RKO (cell line): ENCODE data around the gene PLIN3.
"Not testable (repeated sequence)": the region's sequence is repeated elsewhere in the genome, so short reads cannot be mapped to it uniquely, and the experiment has no call there.

ENCODE experiments used
- DNase-seq: peaks from one replicate; pipeline ENCODE4 v3.0.0-alpha.2; 2016; ENCODE audit warnings: low spot score

Gene PLIN3

GRCh38 chr19:4867534-4868285 is at the start of gene PLIN3:
PLIN3 (minus strand) TSS chr19:4867667; CDS start chr19:4861394, 6,273 bp downstream.
- peak; percentile 96 for DNase-seq

- no peak for DNase-seq
These were observed 49.0 kb upstream of the PLIN3 start for GRCh38 chr19:4916292-4917082.

- DNase-seq: peak; percentile 40
These were observed 47.5 kb upstream of the PLIN3 start for GRCh38 chr19:4914736-4915501.

- DNase-seq: no peak
These were observed 46.7 kb upstream of the PLIN3 start for GRCh38 chr19:4913996-4914735.

GRCh38 chr19:4911786-4912672 is 44.6 kb upstream of the PLIN3 start:
- peak; percentile 100 for DNase-seq

- peak; percentile 40 for DNase-seq
These were observed 43.8 kb upstream of the PLIN3 start for GRCh38 chr19:4911314-4911713.

- peak; percentile 73 for DNase-seq
These were observed 43.3 kb upstream of the PLIN3 start for GRCh38 chr19:4910594-4911281.

- peak; percentile 94 for DNase-seq
These were observed 42.6 kb upstream of the PLIN3 start for GRCh38 chr19:4909897-4910593.

- peak; percentile 73 for DNase-seq
These were observed 41.9 kb upstream of the PLIN3 start, which contains the start of gene UHRF1 for GRCh38 chr19:4909156-4909896. UHRF1 (plus strand) TSS chr19:4909501; CDS start chr19:4910886, 1,385 bp downstream.

GRCh38 chr19:4908781-4909155 is 41.3 kb upstream of the PLIN3 start:
- no peak for DNase-seq

GRCh38 chr19:4908360-4908759 is 40.9 kb upstream of the PLIN3 start:
- DNase-seq: no peak

GRCh38 chr19:4906963-4907362 is 39.5 kb upstream of the PLIN3 start:
- DNase-seq: no peak

GRCh38 chr19:4904481-4904880 is 37.0 kb upstream of the PLIN3 start:
- DNase-seq: no peak

- no peak for DNase-seq
These were observed 35.3 kb upstream of the PLIN3 start, which contains the start of gene ARRDC5 for GRCh38 chr19:4902796-4903195. ARRDC5 (minus strand) TSS chr19:4902896; CDS start chr19:4902825, 71 bp downstream.

- not testable (repeated sequence) for DNase-seq
These were observed 33.4 kb upstream of the PLIN3 start for GRCh38 chr19:4900879-4901278.

GRCh38 chr19:4897146-4897545 is 29.7 kb upstream of the PLIN3 start:
- DNase-seq: no peak

GRCh38 chr19:4896372-4896771 is 28.9 kb upstream of the PLIN3 start:
- no peak for DNase-seq

GRCh38 chr19:4892962-4893361 is 25.5 kb upstream of the PLIN3 start:
- DNase-seq: not testable (repeated sequence)

- no peak for DNase-seq
These were observed 23.6 kb upstream of the PLIN3 start for GRCh38 chr19:4891066-4891465.
